ENCODE measurements around the gene GATAD1. TPM values are rescaled to one million over a fixed set of nuclear protein-coding genes. Genes with fewer than 3 reads are reported as not detected.

Gene GATAD1
- total RNA-seq, 1 donor from 2014 or later, result 30.5 TPM

DNA sequence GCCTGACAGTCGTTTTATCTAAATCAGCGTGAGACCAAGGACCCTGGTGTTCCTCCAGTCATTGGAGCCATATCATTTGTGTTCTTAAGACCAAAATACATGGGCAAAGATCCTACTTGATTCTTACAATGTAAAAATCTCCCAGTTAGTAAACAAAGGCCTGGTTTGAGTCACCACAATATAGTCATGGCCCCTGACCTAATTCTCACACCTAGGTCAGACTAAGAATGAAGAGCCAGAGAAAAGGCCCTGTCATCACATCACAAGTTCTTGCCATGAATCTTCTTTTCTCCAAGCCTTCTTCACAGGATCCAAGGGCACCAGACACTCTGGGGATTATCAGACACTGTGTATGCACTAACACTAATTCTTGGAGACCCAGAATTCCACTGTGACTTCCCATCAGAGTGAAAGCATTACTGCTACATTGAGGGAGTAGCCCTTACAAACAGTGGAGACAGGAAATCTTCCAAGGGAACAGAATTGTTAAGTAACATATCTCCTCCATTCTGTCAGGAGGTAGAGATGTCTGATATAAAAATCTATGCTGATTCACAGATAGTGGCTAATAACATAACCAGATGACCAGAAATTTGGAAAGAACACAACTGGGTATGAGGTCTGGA, 38.1 kb downstream of the GATAD1 start:
- TF ChIP-seq, protein P1, sequence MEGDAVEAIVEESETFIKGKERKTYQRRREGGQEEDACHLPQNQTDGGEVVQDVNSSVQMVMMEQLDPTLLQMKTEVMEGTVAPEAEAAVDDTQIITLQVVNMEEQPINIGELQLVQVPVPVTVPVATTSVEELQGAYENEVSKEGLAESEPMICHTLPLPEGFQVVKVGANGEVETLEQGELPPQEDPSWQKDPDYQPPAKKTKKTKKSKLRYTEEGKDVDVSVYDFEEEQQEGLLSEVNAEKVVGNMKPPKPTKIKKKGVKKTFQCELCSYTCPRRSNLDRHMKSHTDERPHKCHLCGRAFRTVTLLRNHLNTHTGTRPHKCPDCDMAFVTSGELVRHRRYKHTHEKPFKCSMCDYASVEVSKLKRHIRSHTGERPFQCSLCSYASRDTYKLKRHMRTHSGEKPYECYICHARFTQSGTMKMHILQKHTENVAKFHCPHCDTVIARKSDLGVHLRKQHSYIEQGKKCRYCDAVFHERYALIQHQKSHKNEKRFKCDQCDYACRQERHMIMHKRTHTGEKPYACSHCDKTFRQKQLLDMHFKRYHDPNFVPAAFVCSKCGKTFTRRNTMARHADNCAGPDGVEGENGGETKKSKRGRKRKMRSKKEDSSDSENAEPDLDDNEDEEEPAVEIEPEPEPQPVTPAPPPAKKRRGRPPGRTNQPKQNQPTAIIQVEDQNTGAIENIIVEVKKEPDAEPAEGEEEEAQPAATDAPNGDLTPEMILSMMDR (IDR thresholded peaks at IDR 0.05; ENCODE audit: insufficient read depth, low read length, poor library complexity, severe bottlenecking), result no peak
- Histone ChIP-seq H3K36me3 (ENCODE audit: control insufficient read depth, insufficient read depth, low read length) (no peaks in the 10 kb centered on the region), H3K4me3 (ENCODE audit: low read depth, low read length) (no peak overlapping the region), H3K27me3 (ENCODE audit: control insufficient read depth, insufficient read depth, low read length) (no peaks in the 10 kb centered on the region)
- no peak for DNase-seq (ENCODE audit: low read depth)

DNA sequence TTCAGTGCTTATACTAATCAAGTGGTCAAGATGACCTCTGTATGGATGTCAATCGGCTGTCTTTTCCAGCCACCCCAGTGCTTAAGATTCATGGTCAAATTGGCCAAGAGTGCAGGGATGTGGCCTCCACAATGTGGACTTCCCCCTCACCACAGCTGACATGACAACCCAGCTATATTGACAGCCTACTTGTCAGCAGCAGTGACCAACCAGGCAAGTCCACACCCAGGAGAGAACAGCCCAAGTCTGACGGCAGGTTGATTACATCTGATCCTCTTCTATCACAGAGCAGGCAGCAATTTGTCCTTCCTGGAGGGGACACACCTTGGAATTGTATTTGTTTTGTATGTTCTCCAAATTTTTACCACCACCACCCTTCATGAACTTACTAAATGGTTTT, 38.7 kb downstream of the GATAD1 start:
- no peaks in the 10 kb centered on the region for H3K27me3 ChIP-seq (ENCODE audit: control insufficient read depth, insufficient read depth, low read length)
- H3K4me3 ChIP-seq (ENCODE audit: low read depth, low read length), result no peak overlapping the region
- TF ChIP-seq, protein P1 (IDR thresholded peaks at IDR 0.05; ENCODE audit: insufficient read depth, low read length, poor library complexity, severe bottlenecking), result no peak
- no peaks in the 10 kb centered on the region for H3K36me3 ChIP-seq (ENCODE audit: control insufficient read depth, insufficient read depth, low read length)
- no peak for DNase-seq (ENCODE audit: low read depth)

DNA sequence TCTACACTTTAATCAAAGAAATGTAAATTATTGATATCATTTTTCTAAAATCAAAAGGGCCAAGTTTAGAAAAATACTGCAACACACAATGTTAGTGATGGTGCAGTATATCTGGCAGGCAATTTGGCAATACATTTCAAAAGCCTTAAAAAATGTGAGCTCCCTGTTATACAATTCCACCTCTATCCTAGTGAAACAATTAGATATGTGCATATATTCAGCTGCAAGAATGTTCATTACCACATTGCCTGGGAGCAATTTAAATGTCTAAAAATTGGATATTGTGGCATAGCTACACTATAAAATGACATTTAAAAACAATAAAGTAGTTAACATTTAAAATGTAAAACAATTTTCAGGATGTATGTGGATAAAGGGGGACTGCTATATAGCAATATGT, 40.5 kb downstream of the GATAD1 start:
- H3K4me3 ChIP-seq (ENCODE audit: low read depth, low read length), result no peak overlapping the region
- TF ChIP-seq, protein P1 (IDR thresholded peaks at IDR 0.05; ENCODE audit: insufficient read depth, low read length, poor library complexity, severe bottlenecking), result no peak
- no peaks in the 10 kb centered on the region for H3K27me3 ChIP-seq (ENCODE audit: control insufficient read depth, insufficient read depth, low read length)
- DNase-seq (ENCODE audit: low read depth), result no peak
- H3K36me3 ChIP-seq (ENCODE audit: control insufficient read depth, insufficient read depth, low read length), result no peaks in the 10 kb centered on the region

DNA sequence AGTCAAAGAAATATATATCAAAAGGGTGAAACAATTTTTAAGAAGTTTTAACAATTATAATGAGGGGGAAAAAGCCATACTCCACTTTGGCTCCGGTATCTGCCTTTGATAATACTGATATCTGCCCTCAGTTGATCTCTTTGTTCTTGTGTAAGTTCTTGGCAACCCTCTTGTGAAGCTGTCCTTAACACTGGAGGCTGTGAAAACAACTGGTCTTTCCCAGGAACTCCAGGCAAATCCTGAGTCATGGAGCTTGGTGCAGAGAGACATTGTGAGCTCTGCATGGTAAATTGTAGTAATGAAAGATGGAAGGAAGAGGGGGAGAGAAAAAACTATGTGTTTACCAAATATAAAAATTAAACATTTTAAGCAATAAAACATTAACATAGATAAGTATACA, 42.4 kb downstream of the GATAD1 start:
- no peaks in the 10 kb centered on the region for H3K27me3 ChIP-seq (ENCODE audit: control insufficient read depth, insufficient read depth, low read length)
- TF ChIP-seq, protein P1 (IDR thresholded peaks at IDR 0.05; ENCODE audit: insufficient read depth, low read length, poor library complexity, severe bottlenecking), result no peak
- H3K36me3 ChIP-seq (ENCODE audit: control insufficient read depth, insufficient read depth, low read length), result no peaks in the 10 kb centered on the region
- DNase-seq (ENCODE audit: low read depth), result no peak
- no peak overlapping the region for H3K4me3 ChIP-seq (ENCODE audit: low read depth, low read length)

DNA sequence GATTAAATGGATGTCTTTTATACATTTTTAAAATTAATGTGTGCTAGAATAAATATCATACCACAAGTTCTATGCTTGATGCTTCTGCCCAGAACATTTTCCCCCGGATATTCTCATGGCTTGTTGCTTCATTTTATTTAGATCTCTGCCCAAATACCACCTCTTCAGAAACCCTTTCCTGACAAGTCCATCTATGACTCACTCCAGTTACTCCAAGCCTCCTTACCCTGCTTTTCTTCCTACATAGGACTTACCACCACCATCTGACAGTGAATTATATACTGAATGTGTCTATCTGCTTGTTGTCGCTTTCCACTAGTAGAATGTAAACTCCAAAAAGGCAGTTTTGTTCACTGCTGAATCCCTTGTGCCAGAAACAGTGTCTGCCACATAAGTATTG, 49.6 kb downstream of the GATAD1 start:
- no peak for DNase-seq (ENCODE audit: low read depth)
- TF ChIP-seq, protein P1 (IDR thresholded peaks at IDR 0.05; ENCODE audit: insufficient read depth, low read length, poor library complexity, severe bottlenecking), result no peak
- H3K4me3 ChIP-seq (ENCODE audit: low read depth, low read length), result no peak overlapping the region
- H3K27me3 ChIP-seq (ENCODE audit: control insufficient read depth, insufficient read depth, low read length), result no peaks in the 10 kb centered on the region
- H3K36me3 ChIP-seq (ENCODE audit: control insufficient read depth, insufficient read depth, low read length), result peaks cover 1% of the 10 kb centered on the region

DNA sequence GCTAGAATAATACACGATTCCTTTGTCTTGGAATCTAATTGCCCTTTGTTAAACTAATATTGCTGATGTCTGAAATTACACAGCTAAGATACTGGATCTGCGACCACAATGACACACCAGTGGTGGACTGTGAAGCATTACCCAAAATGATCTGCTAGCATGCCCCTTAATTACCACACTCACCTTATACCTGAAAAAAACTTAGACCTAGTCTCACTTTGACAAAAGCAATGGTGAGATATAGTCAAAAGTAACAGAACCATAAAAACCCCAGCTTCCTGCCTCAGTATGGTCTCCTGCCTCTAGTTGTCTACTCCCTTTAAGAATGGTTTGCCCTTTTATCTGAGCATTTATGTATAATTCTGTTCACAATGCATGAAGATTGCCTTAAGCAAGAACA, 51.3 kb downstream of the GATAD1 start:
- peaks cover 1% of the 10 kb centered on the region for H3K36me3 ChIP-seq (ENCODE audit: control insufficient read depth, insufficient read depth, low read length)

More for the DNA sequence above, 51.3 kb downstream of the GATAD1 start:
- DNase-seq (ENCODE audit: low read depth), result no peak
- Histone ChIP-seq H3K4me3 (ENCODE audit: low read depth, low read length) (no peak overlapping the region), H3K27me3 (ENCODE audit: control insufficient read depth, insufficient read depth, low read length) (no peaks in the 10 kb centered on the region)
- TF ChIP-seq, protein P1 (IDR thresholded peaks at IDR 0.05; ENCODE audit: insufficient read depth, low read length, poor library complexity, severe bottlenecking), result no peak
